GM19372 (cell line): ENCODE data around the gene ACOT9.
A peak's percentile ranks its signal among the peaks of the same experiment; 100 is the strongest.
"Not testable (repeated sequence)": the region's sequence is repeated elsewhere in the genome, so short reads cannot be mapped to it uniquely, and the experiment has no call there.

Source experiments
- ATAC-seq: cut with Tn5 transposase; IDR thresholded peaks from one replicate; pipeline ENCODE4 v1.9.1; 2021; ENCODE audit warnings: mild to moderate bottlenecking, low read depth, moderate library complexity; ENCODE audit not compliant: unreplicated experiment

ACOT9 gene, protein sequence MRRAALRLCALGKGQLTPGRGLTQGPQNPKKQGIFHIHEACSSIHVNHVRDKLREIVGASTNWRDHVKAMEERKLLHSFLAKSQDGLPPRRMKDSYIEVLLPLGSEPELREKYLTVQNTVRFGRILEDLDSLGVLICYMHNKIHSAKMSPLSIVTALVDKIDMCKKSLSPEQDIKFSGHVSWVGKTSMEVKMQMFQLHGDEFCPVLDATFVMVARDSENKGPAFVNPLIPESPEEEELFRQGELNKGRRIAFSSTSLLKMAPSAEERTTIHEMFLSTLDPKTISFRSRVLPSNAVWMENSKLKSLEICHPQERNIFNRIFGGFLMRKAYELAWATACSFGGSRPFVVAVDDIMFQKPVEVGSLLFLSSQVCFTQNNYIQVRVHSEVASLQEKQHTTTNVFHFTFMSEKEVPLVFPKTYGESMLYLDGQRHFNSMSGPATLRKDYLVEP

DNA sequence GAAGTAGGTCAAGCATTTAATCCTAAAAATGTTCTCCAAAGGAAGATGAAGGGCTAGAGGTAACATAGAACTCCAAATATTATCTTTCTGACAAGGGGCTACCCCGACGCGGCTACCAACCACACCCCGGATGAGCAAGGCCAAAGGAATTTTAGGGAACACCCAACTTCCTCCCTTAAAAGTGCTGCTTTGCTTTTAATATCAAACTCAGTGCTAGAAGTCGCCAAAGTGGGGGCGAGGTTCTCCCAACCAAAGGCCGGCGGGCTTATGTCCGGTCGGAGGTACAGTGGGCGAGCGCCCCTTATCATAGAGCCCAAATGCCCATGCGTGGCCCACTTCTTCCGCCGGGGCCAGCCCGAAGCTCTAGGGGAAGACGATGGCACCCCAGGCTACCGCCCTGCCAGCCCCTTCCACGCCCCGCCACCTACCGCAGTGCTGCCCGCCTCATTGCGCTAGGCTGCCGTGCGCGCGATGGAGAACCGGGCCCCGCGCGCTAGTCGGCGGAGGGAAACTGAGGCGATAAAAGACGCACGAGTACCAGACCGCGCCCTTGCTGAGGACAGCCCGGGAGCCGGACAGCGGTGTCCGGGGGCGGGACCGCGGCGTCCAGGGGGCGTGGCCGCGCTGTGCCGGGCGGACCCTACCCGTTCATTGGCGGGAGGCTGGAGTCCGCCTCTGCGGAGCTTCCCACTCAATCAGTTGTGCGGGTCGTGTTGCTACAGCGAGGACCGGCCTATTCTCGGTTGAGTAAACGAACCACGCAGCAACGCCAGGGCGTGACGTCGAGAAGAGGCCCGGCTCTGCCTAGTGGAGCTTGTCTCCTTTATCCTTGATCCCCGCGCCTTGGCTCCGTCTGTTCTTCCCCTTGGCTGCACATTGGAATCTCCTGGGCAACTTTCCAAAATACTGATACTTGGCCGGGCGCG is at the start of gene ACOT9:
TSS of gene ACOT9 (minus strand) at position 580 of the 926 bp plus-strand sequence. CDS start at position 448, 132 bp downstream.
- ATAC-seq = peak; percentile 95

DNA sequence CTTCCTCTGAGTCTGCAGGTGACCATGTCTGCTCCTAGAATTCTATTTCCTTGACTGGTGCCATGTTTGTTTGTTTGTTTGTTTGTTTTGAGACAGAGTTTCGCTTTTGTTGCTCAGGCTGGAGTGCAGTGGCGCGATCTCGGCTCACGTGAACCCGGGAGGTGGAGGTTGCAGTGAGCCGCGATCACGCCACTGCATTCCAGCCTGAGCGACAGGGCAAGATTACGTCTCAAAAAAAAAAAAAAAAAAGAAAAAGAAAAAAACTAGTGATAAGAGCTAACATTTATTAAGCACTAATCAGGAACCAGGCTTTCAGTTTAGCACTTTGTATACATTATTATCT is 47.0 kb upstream of the ACOT9 start:
- ATAC-seq = no peak

DNA sequence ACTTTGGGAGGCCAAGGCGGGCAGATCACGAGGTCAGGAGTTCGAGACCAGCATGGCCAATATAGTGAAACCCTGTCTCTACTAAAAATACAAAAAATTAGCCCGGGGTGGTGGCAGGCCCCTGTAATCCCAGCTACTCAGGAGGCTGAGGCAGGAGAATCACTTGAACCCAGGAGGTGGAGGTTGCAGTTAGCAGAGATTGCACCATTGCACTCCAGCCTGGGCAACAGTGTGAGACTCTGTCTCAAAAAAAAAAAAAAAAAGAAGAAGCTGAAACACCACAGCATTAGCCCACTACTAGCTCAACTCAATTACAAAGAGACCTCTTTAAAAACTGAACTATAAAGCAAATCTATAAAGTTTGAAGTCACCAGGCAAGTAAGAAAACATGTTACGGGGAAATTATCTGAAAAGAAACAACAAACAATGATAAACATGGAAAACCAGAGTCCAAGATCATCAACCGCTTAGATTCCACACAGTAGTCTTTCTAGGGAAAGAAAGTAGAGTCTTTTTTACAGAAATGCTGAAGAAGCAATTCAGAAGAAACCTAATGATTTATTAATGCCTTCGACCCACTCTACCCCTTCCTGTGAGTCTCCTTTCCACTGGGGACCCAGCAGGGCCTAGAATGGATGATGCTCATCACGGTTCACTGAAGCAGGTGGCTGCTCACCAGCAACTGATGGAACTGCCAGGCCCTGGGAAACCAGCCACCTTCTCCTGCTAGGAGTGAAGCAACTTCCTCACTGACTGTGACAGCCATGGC is 46.5 kb upstream of the ACOT9 start:
- ATAC-seq = no peak

DNA sequence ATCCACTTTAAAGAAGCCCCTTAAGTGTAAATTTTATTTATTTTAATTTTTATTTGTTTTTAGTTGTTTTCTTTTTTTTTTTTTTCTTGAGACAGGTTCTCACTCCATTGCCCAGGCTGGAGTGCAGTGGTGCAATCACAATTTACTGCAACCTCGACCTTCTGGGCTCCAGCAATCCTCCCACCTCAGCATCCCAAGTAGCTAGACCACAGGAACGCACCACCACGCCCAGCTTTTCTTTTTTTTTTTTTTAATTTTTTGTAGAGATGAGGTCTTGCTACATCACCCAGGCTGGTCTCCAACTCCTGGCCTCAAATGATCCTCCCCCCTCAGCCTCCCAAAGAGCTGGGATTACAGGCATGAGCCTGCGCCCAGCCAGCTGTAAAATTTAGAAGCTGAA is 45.9 kb upstream of the ACOT9 start:
- ATAC-seq = no peak

DNA sequence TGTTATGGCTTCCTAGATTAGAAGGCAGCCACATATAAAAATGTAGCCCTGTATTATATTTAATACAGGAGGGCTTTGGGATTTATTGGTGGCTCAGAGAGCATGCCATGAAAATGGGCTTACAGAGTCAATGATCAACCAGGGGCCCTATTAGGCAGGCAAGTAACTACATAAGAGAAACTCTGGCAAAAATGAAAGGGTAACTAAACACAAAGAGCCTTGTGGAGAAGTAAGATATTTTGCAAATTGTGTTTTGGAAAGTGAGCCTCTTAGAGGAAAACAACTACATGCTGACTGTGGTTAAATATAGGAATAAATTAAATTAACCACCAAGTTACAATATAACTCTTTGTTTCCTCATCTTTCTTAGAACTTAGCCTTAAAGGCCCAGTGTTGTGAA is 45.4 kb upstream of the ACOT9 start:
- ATAC-seq = no peak

DNA sequence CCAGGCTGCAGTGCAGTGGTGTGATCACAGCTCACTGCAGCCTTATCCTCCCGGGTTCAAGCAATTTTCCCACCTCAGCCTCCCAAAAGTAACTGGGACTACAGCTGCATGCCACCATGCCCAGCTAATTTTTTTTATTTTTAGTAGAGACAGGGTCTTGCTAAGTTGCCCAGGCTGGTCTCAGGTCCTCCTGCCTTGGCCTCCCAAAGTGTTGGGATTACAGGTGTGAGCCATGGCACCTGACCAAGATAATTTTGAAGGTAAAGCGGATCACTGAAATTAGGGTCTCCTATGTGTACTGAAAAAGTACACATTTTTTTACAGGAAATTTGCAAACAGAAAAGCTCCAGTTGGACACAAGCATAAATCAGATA is 44.7 kb upstream of the ACOT9 start:
- ATAC-seq = no peak

DNA sequence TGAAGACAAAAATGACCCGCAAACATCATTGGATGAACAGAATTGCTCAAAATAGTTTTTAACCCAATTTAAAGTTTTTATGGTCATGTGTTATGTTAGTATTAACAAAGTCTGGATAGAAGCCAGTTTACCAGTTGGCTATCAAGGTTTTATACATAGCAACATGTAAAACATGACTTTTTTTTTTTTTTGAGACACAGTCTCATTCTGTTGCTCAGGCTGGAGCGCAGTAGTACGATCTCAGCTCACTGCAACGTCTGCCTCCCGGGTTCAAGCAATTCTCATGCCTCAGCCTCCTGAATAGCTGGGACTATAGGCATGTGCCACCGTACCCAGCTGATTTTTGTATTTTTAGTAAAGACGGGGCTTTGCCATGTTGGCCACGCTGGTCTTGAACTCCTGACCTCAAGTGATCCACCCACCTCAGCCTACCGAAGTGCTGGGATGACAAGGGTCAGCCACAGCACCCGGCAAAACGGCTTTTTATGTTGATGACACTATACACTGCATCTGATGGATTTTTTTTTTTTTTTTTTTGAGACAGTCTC is 43.3 kb upstream of the ACOT9 start:
- no peak for ATAC-seq

DNA sequence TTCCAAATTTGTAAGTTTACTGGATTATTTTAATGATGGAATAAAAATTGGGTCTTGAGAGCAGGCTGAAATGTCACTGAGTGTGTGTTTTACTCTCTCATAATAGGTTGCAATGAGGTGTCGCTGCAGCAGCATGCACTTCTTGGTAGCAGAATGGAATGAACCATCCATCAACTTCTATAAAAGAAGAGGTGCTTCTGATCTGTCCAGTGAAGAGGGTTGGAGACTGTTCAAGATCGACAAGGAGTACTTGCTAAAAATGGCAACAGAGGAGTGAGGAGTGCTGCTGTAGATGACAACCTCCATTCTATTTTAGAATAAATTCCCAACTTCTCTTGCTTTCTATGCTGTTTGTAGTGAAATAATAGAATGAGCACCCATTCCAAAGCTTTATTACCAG is 42.5 kb upstream of the ACOT9 start:
- ATAC-seq = no peak

DNA sequence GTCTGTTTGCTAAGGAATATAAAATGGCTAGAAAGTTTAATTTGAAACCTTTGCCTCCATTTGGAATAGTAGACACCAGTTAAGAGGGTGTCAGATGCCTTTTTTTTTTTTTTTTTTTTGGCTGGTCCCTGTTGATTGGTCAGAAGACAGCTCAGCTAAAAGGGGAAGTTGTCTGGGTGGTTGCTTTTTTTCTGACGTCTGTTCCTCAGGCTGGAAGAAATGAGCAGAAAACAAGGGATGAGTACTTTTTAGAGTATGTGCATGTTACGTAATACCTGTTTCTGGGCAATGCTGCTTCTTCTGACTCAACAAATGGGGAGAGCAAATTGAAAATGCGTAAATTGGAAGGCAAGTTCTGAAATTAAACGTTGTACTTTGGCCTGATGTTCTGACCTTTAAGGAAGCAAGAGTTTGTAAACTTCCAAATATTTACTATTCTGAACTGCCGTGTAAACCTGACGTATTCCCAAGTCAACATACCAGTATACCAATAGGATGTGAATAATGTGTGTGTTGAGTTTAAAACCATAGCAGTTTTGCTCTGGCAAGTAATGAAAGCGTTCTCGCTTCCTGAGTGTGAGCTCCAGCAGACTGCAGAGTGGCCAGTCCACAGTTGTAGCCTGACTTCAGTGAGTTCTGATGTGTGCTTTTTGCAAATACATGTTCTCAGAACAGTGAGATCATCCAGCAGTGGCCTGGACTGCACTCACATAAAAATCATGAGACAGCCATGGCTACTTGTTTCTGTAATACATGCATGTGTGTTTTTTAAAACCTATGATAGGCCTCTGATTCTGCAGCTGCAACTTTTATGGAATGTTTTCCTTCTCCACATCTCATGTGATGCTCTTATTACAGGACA is 41.6 kb upstream of the ACOT9 start:
- no peak for ATAC-seq

DNA sequence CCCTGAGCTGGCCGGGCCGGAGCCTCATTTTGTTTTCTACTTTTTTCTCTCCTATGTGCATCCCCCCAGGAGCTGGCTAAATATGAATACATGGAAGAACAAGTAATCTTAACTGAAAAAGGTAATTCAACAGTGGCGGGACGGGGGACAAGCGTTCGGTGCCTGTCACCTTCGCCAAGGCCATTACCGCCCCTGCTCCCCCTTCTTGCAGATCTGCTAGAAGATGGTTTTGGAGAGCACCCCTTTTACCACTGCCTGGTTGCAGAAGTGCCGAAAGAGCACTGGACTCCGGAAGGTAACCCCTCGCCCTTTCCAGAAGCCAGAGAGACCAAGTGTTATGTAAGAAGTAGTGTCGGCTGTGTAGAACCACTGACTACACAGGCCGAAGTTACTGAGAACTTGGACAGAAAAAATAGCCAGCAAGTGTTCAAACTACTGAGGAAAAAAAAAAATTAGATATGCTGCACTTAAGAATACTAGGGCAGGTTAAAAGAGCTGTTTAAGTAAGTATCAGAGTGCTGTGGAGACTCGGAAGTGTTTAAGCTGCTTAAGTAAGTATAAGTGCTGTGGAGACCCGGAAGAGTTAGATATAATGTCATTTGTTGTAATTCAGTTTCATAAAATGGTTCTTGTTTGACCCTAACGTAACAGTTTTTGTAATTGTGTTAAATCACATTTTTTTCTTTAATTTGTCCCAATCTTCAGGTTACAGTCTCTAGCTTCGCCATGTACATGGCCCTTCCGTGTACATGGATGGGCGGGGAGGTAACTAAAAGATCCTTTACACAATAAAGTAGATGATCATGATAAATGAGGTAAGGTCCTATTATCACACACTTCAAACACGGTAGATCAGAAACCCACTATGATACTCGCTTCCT is 40.8 kb upstream of the ACOT9 start:
- no peak for ATAC-seq

DNA sequence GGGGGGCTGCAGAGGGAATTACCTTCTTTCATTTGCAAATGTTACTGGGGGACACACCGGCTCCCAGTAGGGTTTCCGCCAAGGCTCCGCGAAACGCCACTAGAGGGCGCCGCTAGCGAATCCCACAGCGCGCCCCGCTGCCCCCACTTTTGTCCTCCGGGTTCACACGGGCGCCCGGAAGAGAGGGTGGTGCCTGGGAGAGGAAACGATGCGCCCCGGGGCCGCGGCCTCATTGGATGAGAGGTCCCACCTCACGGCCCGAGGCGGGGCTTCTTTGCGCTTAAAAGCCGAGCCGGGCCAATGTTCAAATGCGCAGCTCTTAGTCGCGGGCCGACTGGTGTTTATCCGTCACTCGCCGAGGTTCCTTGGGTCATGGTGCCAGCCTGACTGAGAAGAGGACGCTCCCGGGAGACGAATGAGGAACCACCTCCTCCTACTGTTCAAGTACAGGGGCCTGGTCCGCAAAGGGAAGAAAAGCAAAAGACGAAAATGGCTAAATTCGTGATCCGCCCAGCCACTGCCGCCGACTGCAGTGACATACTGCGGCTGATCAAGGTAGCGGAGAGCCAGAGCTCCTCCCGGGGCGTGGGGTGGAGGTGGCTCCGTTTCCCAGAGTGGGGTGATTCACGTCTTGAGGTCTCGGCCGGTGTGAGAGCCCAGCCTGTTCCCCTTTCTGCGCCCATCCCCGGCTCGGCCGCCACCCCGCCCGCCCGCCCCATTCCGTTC is 40.0 kb upstream of the ACOT9 start, which contains the start of gene SAT1:
TSS of gene SAT1 (plus strand) at position 311 of the 726 bp plus-strand sequence. CDS start at position 490, 179 bp downstream.
- ATAC-seq = peak; percentile 81

DNA sequence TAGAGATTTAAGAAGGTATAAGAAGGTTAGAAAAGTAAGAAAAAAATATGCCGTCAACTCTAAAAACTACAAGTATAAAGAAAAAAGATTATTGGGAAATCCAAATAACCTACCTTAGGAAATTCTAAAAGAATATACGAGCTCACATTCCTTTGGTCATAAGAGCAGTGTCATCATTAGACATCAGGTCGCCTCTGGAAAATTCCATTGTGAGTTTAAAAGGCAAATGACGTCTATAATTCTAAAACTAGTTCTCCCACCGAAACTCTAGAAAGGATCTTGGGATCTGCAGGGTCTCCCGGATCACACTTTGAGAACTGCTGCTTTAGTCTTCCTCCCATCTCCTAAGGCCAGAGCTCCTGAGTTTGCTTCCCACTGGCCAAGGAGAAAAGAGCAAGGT is 39.4 kb upstream of the ACOT9 start:
- no peak for ATAC-seq

DNA sequence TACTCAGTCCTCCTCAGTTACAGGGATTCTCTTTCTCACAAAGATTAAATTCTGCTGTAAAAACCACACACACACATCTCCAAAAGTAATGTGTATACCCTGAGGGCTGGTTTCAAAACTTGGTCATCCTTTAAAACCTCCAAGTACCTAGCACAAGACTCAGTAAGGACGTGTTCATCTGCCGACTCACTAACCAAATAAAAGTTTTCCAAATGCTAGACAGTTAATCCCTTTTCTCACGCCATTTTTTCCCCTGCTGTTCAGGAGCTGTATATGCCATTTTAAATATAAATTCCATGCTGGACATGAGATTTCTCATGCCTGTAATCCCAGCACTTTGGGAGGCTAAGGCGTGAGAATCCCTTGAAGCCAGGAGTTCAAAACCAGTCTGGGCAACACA is 35.9 kb upstream of the ACOT9 start:
- no peak for ATAC-seq

DNA sequence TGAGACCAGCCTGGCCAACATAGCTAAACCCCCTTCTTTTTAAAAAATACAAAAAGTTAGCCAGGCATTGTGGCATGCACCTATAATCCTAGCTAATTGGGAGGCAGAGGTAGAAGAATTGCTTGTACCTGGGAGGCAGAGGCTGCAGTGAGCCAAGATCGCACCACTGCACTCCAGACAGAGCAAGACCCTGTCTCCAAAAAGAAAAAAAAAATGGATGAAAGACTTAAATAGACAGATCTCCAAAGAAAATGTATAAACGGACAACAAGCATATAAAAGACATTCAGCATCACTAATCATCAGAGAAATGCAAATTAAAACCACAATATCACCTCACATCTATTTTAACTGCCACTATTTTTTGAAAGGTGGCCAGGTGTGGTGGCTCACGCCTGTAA is 33.3 kb upstream of the ACOT9 start:
- no peak for ATAC-seq

DNA sequence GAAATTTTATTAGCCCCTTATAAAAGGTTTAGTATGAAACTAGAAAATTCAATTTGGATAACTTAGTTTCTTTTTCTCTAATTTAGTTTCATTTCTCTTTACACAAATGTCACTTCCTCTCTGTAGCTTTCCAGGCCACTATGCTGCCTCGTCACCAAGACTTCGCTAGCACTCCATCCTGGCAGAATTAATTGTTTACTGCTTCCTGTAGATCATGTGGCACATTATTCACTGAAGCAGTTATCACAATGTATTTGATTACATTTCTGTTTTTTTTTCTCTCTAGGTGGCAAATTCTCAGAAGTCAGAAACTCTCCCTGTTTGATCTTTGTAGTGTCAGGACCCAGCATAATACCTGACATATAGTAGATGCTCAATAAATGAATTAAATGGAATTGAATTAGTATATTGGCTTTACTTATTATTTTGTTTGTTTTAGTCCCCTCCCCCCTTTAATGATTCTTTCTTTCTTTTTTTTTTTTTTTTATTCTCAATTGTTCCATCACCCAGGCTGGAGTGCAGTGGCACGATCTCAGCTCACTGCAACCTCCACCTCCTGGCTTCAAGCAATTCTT is 30.6 kb upstream of the ACOT9 start:
- peak; percentile 88 for ATAC-seq

DNA sequence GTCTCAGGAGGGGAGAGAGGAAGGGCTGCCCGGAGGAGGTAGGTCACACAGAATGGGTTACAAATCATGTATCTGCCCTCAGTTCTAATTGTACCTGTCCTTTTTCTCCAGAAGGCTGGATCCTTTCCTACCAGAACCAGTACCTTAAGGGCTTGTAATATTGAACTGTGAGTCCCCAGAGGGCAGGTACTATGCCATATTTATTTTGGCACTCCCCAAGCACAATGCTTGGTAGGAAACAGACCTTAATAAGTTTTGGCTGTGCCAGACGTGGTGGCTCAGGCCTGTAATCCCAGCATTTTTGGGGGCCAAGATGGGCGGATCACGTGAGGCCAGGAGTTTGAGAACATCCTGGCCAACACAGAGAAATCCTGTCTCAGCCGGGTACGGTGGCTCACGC is 28.0 kb upstream of the ACOT9 start:
- not testable (repeated sequence) for ATAC-seq

DNA sequence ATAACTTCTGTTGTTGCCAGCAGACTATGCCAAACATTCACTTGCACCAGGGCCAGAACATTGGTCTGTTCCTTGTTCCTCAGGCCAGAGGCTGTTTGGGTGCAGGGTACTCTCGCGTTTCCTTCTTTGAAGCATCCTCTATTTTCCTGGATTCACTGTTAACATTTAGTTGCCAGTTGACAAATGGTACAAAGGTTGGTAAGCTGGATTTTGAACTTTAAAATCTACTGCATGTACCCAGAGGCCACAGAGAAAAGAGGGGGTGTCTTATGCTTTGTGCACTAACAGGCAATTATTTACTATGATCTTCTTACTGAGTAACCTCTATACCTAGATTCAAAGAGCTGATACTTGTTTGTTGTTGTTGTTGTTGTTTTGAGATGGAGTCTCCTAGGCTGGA is 27.1 kb upstream of the ACOT9 start:
- ATAC-seq = no peak
